ENCODE results near the gene MAP4K5. TPM values are rescaled to one million over a fixed set of nuclear protein-coding genes. Genes with fewer than 3 reads are reported as not detected.
A peak's percentile ranks its signal among the peaks of the same experiment; 100 is the strongest.

The MAP4K5 gene
- total RNA-seq, 6 donors from 2014 or later: 44.5 to 131 (median 80.0) TPM

- WGBS, 2 donors: 30 to 48% methylated on average over 1 of the region's 1 CpG
- Histone ChIP-seq H3K27me3 (no peaks in the 10 kb centered on the region), H3K36me3 (no peaks in the 10 kb centered on the region), H3K27ac (peak overlapping the region in 2 of 4 donors; percentile 21 to 58), H3K4me1 (peaks cover 30 to 45% (median 38%) of the 10 kb centered on the region in 4 donors), H3K4me3 (peak overlapping the region in 2 of 4 donors; percentile 83 to 98), H3K9me3 (no peaks in the 10 kb centered on the region)
- ATAC-seq (ENCODE audit: low FRiP score in 2 of 2) (no peak), DNase-seq (no peak)
- TF ChIP-seq POLR2A (IDR thresholded peaks at IDR 0.05) (no peak), CTCF (IDR thresholded peaks at IDR 0.05) (no peak), POLR2AphosphoS5 (IDR thresholded peaks at IDR 0.05) (no peak), EP300 (IDR thresholded peaks at IDR 0.05) (no peak)
Measured at GRCh38 chr14:50530358-50530757, 2.0 kb downstream of the MAP4K5 start.

- H3K4me1 ChIP-seq: peaks cover 36 to 53% (median 42%) of the 10 kb centered on the region in 4 donors
- H3K9me3 ChIP-seq: no peaks in the 10 kb centered on the region
- 48 to 50% methylated on average over 6 of the region's 6 CpGs for WGBS, 2 donors
- ATAC-seq (ENCODE audit: low FRiP score in 2 of 2) (no peak), DNase-seq (no peak)
- TF ChIP-seq EP300 (IDR thresholded peaks at IDR 0.05) (no peak), CTCF (IDR thresholded peaks at IDR 0.05) (no peak), POLR2A (IDR thresholded peaks at IDR 0.05) (no peak), POLR2AphosphoS5 (IDR thresholded peaks at IDR 0.05) (no peak)
- no peaks in the 10 kb centered on the region for H3K27me3 ChIP-seq
- no peaks in the 10 kb centered on the region for H3K36me3 ChIP-seq
- H3K27ac ChIP-seq: peak overlapping the region in 2 of 4 donors; percentile 21 to 58
- H3K4me3 ChIP-seq: peak overlapping the region in 1 of 4 donors; percentile 83
Measured at GRCh38 chr14:50529288-50530179, 2.8 kb downstream of the MAP4K5 start.

GRCh38 chr14:50528000-50528399, 4.4 kb downstream of the MAP4K5 start:
- H3K9me3 ChIP-seq: no peaks in the 10 kb centered on the region
- 86 to 97% methylated on average over 1 of the region's 1 CpG for WGBS, 2 donors
- DNase-seq: no peak
- peaks cover 40 to 60% (median 43%) of the 10 kb centered on the region in 4 donors for H3K4me1 ChIP-seq
- ATAC-seq (ENCODE audit: low FRiP score in 2 of 2): no peak
- no peak overlapping the region for H3K27ac ChIP-seq
- no peaks in the 10 kb centered on the region for H3K27me3 ChIP-seq
- no peak for TF ChIP-seq CTCF (IDR thresholded peaks at IDR 0.05)
- no peak for TF ChIP-seq POLR2AphosphoS5 (IDR thresholded peaks at IDR 0.05)
- TF ChIP-seq POLR2A (IDR thresholded peaks at IDR 0.05): no peak
- no peak for TF ChIP-seq EP300 (IDR thresholded peaks at IDR 0.05)
- H3K4me3 ChIP-seq: no peak overlapping the region
- no peaks in the 10 kb centered on the region for H3K36me3 ChIP-seq

GRCh38 chr14:50524731-50525515, 7.4 kb downstream of the MAP4K5 start:
- no peaks in the 10 kb centered on the region for H3K36me3 ChIP-seq
- ATAC-seq (ENCODE audit: low FRiP score in 2 of 2) (no peak), DNase-seq (no peak)
- H3K9me3 ChIP-seq: no peaks in the 10 kb centered on the region
- H3K4me3 ChIP-seq: no peak overlapping the region
- H3K4me1 ChIP-seq: peaks cover 36 to 53% (median 40%) of the 10 kb centered on the region in 4 donors
- 71 to 74% methylated on average over 6 of the region's 6 CpGs for WGBS, 2 donors
- TF ChIP-seq EP300 (IDR thresholded peaks at IDR 0.05): no peak
- no peak for TF ChIP-seq POLR2AphosphoS5 (IDR thresholded peaks at IDR 0.05)
- no peak for TF ChIP-seq POLR2A (IDR thresholded peaks at IDR 0.05)
- no peak for TF ChIP-seq CTCF (IDR thresholded peaks at IDR 0.05)
- H3K27me3 ChIP-seq: no peaks in the 10 kb centered on the region
- H3K27ac ChIP-seq: no peak overlapping the region
